Measurements from ENCODE around the gene RAB14.

Gene RAB14

GRCh38 chr9:121240472-121241135 is 38.9 kb upstream of the RAB14 start:
- peak overlapping the region; percentile 74 for H3K27ac Mint-ChIP-seq
- H3K4me1 Mint-ChIP-seq = peaks cover 20% of the 10 kb centered on the region
- no peak for DNase-seq
- H3K27me3 Mint-ChIP-seq (ENCODE audit: low read depth, poor library complexity) = peaks cover 4% of the 10 kb centered on the region
- no peak overlapping the region for H3K4me3 Mint-ChIP-seq
- no peak for TF ChIP-seq CTCF (IDR thresholded peaks at IDR 0.05)
- H3K36me3 Mint-ChIP-seq (ENCODE audit: low read depth) = no peaks in the 10 kb centered on the region
- H3K9me3 Mint-ChIP-seq = peaks cover 15% of the 10 kb centered on the region

DNA sequence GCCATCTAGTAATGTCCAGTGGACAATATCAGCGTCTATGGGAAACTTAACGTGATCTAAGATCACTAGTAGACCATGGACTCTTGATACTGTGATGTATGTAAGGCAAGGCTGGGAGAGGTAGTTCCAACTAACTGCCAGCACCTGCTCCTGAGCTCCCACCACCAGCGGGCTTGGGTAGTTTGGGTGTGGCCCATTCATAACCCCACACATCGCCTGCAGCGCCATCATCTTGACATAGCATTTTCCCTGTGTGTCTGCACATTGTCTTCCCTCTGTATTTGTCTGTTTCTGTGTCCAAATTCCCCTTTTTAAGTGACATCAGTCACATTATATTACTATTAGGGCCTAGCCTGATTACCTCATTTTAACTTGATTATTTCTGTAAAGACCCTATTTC is 38.2 kb upstream of the RAB14 start:
- H3K36me3 Mint-ChIP-seq (ENCODE audit: low read depth) = no peaks in the 10 kb centered on the region
- H3K4me1 Mint-ChIP-seq = peaks cover 20% of the 10 kb centered on the region
- no peak for DNase-seq
- TF ChIP-seq CTCF (IDR thresholded peaks at IDR 0.05) = no peak
- no peak overlapping the region for H3K27ac Mint-ChIP-seq
- peaks cover 15% of the 10 kb centered on the region for H3K9me3 Mint-ChIP-seq
- H3K27me3 Mint-ChIP-seq (ENCODE audit: low read depth, poor library complexity) = peaks cover 4% of the 10 kb centered on the region
- H3K4me3 Mint-ChIP-seq = no peak overlapping the region

DNA sequence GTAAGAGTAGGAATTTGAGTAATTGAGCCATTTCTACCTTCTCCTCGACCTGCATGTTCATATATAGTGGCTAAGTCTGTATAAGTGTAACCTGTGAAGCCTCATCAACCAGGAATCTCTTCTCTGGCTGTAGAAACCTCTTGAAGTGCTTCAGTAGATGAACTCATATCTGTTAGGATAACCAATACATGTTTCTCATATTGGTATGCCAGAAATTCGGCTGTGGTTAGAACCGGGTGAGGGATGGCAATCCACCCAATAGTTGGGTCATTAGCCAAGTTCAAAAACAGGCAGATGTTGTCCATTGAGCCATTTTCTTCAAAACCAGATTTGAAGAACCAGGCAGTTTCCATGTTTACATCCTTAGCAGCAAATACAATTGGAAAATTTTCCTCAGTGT is 37.4 kb upstream of the RAB14 start:
- Mint-ChIP-seq H3K36me3 (ENCODE audit: low read depth) (no peaks in the 10 kb centered on the region), H3K27me3 (ENCODE audit: low read depth, poor library complexity) (peaks cover 4% of the 10 kb centered on the region), H3K9me3 (peaks cover 10% of the 10 kb centered on the region), H3K4me3 (no peak overlapping the region), H3K4me1 (peaks cover 26% of the 10 kb centered on the region), H3K27ac (no peak overlapping the region)
- no peak for DNase-seq
- no peak for TF ChIP-seq CTCF (IDR thresholded peaks at IDR 0.05)

GRCh38 chr9:121237916-121238315 is 36.2 kb upstream of the RAB14 start:
- peaks cover 29% of the 10 kb centered on the region for H3K4me1 Mint-ChIP-seq
- no peak for DNase-seq
- no peak for TF ChIP-seq CTCF (IDR thresholded peaks at IDR 0.05)
- H3K36me3 Mint-ChIP-seq (ENCODE audit: low read depth) = no peaks in the 10 kb centered on the region
- no peak overlapping the region for H3K27ac Mint-ChIP-seq
- no peak overlapping the region for H3K4me3 Mint-ChIP-seq
- H3K9me3 Mint-ChIP-seq = no peaks in the 10 kb centered on the region
- H3K27me3 Mint-ChIP-seq (ENCODE audit: low read depth, poor library complexity) = peaks cover 4% of the 10 kb centered on the region

GRCh38 chr9:121235512-121235911 is 33.8 kb upstream of the RAB14 start:
- no peaks in the 10 kb centered on the region for H3K9me3 Mint-ChIP-seq
- H3K27me3 Mint-ChIP-seq (ENCODE audit: low read depth, poor library complexity) = peaks cover 4% of the 10 kb centered on the region
- no peak for DNase-seq
- peaks cover 19% of the 10 kb centered on the region for H3K4me1 Mint-ChIP-seq
- H3K27ac Mint-ChIP-seq = no peak overlapping the region
- no peaks in the 10 kb centered on the region for H3K36me3 Mint-ChIP-seq (ENCODE audit: low read depth)
- TF ChIP-seq CTCF (IDR thresholded peaks at IDR 0.05) = no peak
- no peak overlapping the region for H3K4me3 Mint-ChIP-seq

- H3K4me1 Mint-ChIP-seq = peaks cover 16% of the 10 kb centered on the region
- H3K9me3 Mint-ChIP-seq = no peaks in the 10 kb centered on the region
- TF ChIP-seq CTCF (IDR thresholded peaks at IDR 0.05) = no peak
- no peak for DNase-seq
- H3K27me3 Mint-ChIP-seq (ENCODE audit: low read depth, poor library complexity) = peaks cover 4% of the 10 kb centered on the region
- no peak overlapping the region for H3K27ac Mint-ChIP-seq
- H3K36me3 Mint-ChIP-seq (ENCODE audit: low read depth) = no peaks in the 10 kb centered on the region
- no peak overlapping the region for H3K4me3 Mint-ChIP-seq
Observed at GRCh38 chr9:121234832-121235161, 33.1 kb upstream of the RAB14 start.
